GM21381 (cell line): ENCODE results near the gene SLC25A21.

Experiments used
- ATAC-seq: cut with Tn5 transposase; IDR thresholded peaks from one replicate; pipeline ENCODE4 v1.9.1; 2021; ENCODE audit warnings: mild to moderate bottlenecking, moderate library complexity; ENCODE audit not compliant: unreplicated experiment

Gene SLC25A21

GRCh38 chr14:36791402-36791801 lies 381.0 kb downstream of the SLC25A21 start:
- no peak for ATAC-seq

GRCh38 chr14:36785511-36785910 lies 386.9 kb downstream of the SLC25A21 start:
- ATAC-seq: no peak

DNA sequence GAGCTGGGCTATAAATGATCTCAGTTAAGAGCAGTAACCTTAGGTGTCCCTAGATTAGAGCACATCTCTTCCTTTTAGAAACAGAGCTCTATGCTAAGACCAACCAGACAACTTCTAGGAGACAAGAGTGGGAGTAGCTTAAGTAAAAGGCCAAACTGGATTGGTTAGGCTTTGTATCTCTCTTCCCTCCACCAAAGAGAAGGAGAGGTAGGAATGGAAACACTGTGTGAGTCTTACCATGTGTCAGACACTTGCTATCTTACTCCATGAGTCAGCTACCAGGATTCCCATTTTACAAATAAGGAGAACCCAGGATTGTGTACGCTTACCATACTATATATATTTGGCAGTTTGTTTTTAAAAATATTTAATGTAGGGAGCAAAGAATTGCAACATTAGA lies 387.9 kb downstream of the SLC25A21 start:
- no peak for ATAC-seq

- ATAC-seq: no peak
Observed at GRCh38 chr14:36781897-36782296, 390.5 kb downstream of the SLC25A21 start.

DNA sequence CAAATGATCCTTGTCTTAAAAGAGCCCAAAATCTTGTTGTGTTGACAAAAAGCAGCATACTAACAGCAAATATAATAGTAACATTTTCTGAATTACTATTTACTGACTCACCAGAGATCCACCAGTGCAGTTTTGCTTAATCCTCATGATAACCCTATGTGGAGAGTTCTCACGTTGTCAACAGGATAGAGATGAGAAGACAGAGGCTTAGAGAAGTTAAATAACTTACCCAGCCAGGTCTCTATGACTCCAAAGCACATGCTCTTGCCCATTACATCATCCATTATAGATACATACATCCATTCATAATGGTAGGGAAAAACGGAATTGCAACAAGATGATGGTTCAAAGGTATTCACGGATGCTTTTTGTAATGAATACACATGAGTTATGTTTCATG lies 398.8 kb downstream of the SLC25A21 start:
- ATAC-seq: no peak

DNA sequence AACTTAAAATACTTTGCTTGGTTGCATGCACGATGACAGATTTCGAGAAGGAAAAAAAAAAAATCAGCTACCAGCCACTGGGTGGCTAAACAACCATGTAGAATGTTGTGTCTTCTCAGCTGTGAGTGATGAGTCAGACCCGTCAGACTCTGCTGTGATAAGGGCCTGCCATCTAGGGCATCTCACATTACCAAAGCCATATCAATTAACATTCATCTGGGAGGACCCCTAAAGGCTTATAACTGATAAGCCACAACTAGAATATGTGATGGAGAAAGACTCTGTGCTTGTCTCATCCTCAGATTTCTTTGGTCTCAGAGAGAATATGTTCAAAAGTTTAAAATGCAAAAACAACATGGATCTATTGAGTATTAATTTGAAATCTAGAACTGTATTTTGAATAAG lies 399.3 kb downstream of the SLC25A21 start:
- no peak for ATAC-seq

DNA sequence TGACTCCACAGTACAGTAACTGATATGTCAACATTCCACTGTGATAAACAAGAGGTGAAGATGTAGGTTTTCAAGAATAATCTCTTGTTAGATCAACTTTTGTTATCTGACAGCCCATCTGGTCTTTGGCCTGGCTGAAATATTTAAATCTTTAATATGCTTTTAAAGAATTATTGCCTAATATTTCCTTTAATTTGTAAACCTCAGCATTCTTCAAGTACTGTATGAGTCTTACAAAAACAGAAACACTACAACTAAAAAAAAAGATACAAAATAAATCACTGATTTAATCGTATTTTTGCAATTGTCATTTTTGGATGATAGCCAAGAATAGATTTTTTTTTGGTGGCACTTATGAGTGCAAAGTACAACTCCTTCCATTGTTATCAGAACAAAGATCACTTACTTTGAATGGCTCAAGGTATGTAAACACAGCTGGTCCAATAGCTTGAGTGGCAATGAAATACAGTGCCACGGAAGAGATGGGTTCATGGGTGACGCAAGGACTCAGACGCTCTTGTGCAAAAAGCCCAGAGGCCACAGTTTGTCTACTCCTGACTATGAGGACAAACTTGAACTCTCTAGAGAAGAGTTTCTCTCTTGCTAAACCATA lies 401.3 kb downstream of the SLC25A21 start:
- no peak for ATAC-seq

DNA sequence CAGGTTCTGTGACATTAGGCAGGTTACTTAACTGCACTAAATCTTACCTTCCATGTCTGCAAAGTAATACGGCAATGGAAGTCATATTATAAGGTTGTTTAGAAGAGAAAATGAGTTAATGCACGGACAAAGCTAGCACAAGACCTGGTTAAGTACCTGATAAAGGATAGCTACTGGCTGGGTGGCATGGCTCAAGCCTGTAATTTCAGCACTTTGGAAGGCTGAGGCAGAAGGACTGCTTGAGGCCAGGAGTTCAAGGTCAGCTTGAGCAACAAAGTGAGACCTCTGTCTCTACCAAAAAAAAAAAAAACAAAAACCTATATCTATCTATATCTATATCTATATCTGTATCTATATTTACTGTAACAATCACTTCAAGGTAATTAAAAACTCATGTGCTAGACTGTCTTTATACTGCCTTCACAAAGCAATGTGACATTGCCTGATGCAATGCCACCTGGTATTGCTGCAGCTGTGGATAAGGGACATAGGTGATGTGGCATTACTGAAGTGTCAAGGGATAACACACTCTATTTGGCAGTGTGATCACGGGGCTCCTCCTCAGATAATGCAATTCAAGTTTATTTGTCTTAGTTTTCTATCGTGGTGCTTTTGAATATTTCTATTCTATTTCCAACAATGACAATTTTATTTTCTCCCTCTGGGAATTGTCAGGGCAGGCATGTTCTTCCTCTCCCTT lies 403.6 kb downstream of the SLC25A21 start:
- ATAC-seq: no peak

DNA sequence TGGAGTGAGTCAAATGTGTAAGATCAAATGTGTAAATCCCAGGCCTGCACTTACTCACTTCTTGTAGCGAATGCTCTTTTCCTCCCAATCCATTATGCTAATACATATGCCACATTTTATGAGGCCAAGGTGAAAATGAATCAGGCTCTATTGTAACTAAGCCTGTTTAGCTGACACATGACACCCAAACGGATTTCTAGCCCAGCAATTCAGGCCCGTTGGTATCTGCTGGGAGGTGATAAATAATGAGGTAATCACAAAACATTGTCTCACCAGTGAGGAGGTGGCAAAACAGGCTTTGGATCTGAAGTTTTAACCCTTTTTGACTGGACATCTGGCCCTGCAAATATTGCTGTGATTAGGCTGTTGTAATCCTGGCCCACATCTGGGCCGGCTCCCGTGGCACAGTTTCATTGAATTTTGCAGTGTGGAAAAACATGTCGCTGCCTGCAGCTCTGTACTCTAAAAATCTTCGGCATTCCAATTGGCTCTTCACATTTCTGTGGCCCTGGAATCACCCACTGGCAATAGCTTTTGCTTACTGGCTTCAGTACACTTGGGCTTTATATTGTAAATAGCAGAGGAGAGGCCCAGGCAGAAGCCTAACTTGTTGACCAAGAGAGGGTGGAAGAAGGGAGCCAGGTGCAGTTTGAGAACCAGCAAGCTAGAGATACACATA lies 404.7 kb downstream of the SLC25A21 start:
- ATAC-seq: no peak

GRCh38 chr14:36766974-36767373 lies 405.4 kb downstream of the SLC25A21 start:
- no peak for ATAC-seq

DNA sequence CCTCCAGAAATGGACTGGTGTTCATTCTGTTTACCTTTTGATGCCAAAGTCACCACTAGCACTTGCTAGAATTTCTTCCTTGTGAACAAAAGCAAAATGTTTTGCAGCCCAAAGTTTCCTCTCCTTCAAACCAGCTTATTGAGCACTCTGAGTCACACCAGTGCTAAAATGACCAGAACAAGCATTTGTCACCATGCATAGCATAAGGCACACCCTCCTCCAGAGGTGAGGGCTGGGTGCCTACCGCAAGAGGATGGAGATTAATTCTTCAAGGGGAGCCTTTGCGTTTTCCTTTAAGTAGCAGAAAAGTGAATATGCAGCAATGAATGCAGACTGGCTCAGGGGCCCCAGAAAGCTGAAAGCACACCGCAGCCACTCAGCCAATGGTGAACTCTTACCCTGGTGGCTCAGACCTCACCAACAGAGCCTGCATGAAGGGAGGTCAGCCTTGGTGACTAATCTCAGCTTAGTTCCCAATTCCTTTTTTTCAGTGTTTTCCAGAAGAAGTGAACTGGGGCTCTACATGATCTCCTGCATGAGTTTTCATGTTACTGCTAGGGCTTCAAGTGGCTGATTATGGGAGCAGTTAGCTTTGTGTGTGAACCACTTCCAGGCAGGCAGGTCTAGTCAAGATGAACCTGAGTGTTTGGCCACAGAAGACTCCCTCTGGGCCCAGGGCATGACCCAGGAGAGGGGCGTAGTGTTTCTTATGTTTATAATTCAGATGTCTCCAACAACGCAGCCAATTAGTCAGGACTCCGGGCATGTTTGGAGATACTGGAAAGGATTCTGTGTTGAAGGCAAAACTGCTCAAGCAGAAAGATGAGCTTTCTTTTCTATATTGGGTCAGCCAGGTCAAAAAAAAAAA lies 414.4 kb downstream of the SLC25A21 start:
- ATAC-seq: no peak

- no peak for ATAC-seq
Observed at GRCh38 chr14:36756226-36756625, 416.2 kb downstream of the SLC25A21 start.

DNA sequence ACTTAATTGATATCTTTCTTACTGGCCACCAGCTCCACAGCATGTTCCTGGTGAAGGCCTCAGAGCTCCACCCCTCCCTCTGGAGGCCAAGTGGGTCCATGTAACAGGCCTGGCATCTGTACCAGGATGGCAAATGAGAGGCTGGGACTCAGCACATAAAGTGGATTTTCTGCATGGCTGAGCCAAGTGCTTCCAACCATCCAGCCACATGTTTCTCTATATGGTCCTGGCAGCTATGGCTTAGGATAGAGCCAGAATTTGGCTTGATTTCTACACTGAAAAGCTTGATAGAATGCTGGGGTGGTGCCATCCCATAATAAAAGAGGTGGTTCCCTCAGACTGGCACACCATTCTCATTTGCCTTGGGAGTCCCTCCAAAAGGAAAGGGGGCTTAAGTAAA lies 416.6 kb downstream of the SLC25A21 start:
- ATAC-seq: no peak

DNA sequence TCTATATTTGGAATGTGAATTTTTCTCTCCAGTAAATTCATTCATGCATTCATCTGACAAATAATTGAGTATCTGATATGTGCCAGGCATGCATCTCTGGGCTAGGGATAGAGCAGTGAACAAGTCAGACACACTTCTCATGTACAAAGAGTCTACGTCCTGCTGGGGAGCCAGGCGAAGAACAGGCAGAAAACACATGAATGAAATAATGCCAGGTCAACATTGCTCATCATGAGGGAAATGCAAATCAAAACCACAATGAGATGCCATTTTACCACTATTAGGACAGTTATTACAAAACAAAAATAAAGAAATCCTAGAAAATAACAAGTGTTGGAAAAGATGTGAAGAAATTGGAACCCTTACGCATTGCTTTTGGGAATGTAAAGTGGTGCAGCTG lies 420.5 kb downstream of the SLC25A21 start:
- ATAC-seq: no peak

- no peak for ATAC-seq
Observed at GRCh38 chr14:36751106-36751505, 421.3 kb downstream of the SLC25A21 start.

DNA sequence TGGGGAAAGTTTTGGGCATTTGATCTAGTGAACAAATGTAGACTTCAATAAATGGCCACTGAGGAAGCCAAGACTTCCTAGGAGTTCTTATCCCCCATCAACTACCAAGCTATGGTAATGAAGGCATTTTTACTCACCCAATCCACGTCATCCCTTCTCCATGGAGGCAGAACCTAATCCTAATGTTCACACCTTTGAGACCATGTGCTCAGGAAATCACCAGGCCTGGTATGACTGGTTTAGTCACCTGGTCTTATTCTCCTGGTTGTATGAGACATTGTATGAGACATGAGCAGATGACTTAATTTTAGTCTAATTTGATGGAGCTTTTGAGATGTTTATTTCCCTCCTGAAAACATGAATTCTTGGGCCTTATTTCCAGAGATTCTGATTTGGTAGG lies 422.2 kb downstream of the SLC25A21 start:
- no peak for ATAC-seq

GRCh38 chr14:36748610-36749213 lies 423.7 kb downstream of the SLC25A21 start:
- ATAC-seq: no peak

GRCh38 chr14:36747411-36748184 lies 424.8 kb downstream of the SLC25A21 start:
- ATAC-seq: no peak

- no peak for ATAC-seq
Observed at GRCh38 chr14:36746872-36747271, 425.5 kb downstream of the SLC25A21 start.

GRCh38 chr14:36741858-36742257 lies 430.5 kb downstream of the SLC25A21 start:
- ATAC-seq: no peak
